HepG2 (cell line): Measurements from ENCODE around the gene DIO1. TPM values are rescaled to one million over a fixed set of nuclear protein-coding genes. Genes with fewer than 3 reads are reported as not detected.
A peak's percentile ranks its signal among the peaks of the same experiment; 100 is the strongest.

Experiments used
- ATAC-seq: fragments of 200-7000 bp; cut with Tn5 transposase; 3 replicates; pipeline ENCODE4 v1.9.1; 2020; ENCODE audit warnings: mild to moderate bottlenecking, moderate library complexity
- BruUV-seq: library from RNA; stranded (reverse); fragments of 400-500 nt; replicated peaks from 2 replicates; lab custom pipeline; 2021; lab: Mats Ljungman, UMichigan
- CTCF ChIA-PET: fragments of 300-600 bp; formaldehyde crosslinking; extraction: SDS; loops from one replicate; lab custom pipeline; 2021; ENCODE audit warnings: low total read pairs, inconsistent platforms, low intra/inter-chr PET ratio; lab: Yijun Ruan, JAX
- POLR2A ChIA-PET: fragments of 350-600 bp; sonication (Branson Sonifier 250); formaldehyde crosslinking; loops from one replicate; lab custom pipeline; 2020; ENCODE audit warnings: antibody characterized with exemption, inconsistent platforms; lab: Yijun Ruan, JAX
- DNase-seq: peaks from one replicate; pipeline ENCODE4 v3.0.0-alpha.2; 2015; ENCODE audit warnings: low spot score
- FAIRE-seq: peaks from 3 replicates; lab custom pipeline; 2011; peaks lifted over from hg19 to GRCh38; lab: Jason Lieb, UNC
- H2AFZ ChIP-seq: one replicate; pipeline ENCODE4 v1.6.1; 2011; ENCODE audit warnings: low read length, inconsistent platforms
- H3K27ac ChIP-seq: fragments of 300-600 bp; 3 replicates; pipeline ENCODE4 v1.8.0; 2011; ENCODE audit warnings: mixed run types, mild to moderate bottlenecking, mixed read lengths, low read length, inconsistent platforms; ENCODE audit not compliant: insufficient read depth; ENCODE audit errors: extremely low read length
- H3K27me3 ChIP-seq, 2 experiments: fragments of 200-600 bp in 1 of 2; 2 replicates in 1 of 2; 3 replicates in 1 of 2; pipeline versions ENCODE4 v1.6.0 to v1.8.0; 2011; ENCODE audit warnings: low read length in 2 of 2, mild to moderate bottlenecking in 2 of 2, moderate library complexity in 2 of 2, inconsistent platforms in 1 of 2; ENCODE audit not compliant: insufficient read depth in 2 of 2, control insufficient read depth in 1 of 2
- H3K36me3 ChIP-seq, 2 experiments: fragments of 200-600 bp in 1 of 2; replicated peaks in 1 of 2; 2 replicates in 1 of 2; 3 replicates in 1 of 2; pipeline versions ENCODE4 v1.5.1 to v1.8.0; 2011; ENCODE audit warnings: low read length in 2 of 2, inconsistent platforms in 1 of 2; ENCODE audit not compliant: insufficient read depth in 2 of 2, control insufficient read depth in 1 of 2
- H3K4me1 ChIP-seq: 2 replicates; pipeline ENCODE4 v1.5.1; 2012; ENCODE audit warnings: low read length, inconsistent platforms; ENCODE audit not compliant: insufficient read depth
- H3K4me2 ChIP-seq: 2 replicates; pipeline ENCODE4 v1.6.0; 2011; ENCODE audit warnings: low read depth, low read length, inconsistent platforms
- H3K4me3 ChIP-seq, 3 experiments: fragments of 200-600 bp in 1 of 3; sonication (generic), shearing (Covaris generic) in 1 of 3; replicated peaks in 1 of 3; 2 replicates each; pipeline ENCODE4 v1.5.1; 2011 to 2016; ENCODE audit warnings: low read length in 3 of 3, inconsistent platforms in 2 of 3, low read depth in 2 of 3, mild to moderate bottlenecking in 2 of 3, control low read depth in 1 of 3, mixed read lengths in 1 of 3; ENCODE audit not compliant: insufficient read depth in 1 of 3
- H3K79me2 ChIP-seq: one replicate; pipeline ENCODE4 v1.6.1; 2011; ENCODE audit warnings: low read length, inconsistent platforms; ENCODE audit not compliant: insufficient read depth
- H3K9ac ChIP-seq: 2 replicates; pipeline ENCODE4 v1.6.0; 2011; ENCODE audit warnings: mild to moderate bottlenecking, low read depth, low read length, inconsistent platforms; ENCODE audit not compliant: insufficient read depth
- H3K9me3 ChIP-seq: 2 replicates; pipeline ENCODE4 v1.5.1; 2012; ENCODE audit warnings: mild to moderate bottlenecking, low read length
- H4K20me1 ChIP-seq: 2 replicates; pipeline ENCODE4 v1.6.0; 2011; ENCODE audit warnings: inconsistent platforms, mild to moderate bottlenecking, low read length, moderate library complexity; ENCODE audit not compliant: insufficient read depth
- DNMT1 ChIP-seq: sonication (generic); formaldehyde crosslinking; IDR thresholded peaks from 2 replicates; pipeline ENCODE4 v1.5.1; 2020; ENCODE audit warnings: mild to moderate bottlenecking, missing genetic modification reagents
- ETV6 ChIP-seq: sonication (generic); formaldehyde crosslinking; conservative IDR thresholded peaks from 2 replicates; pipeline ENCODE4 v1.4.0; 2020; ENCODE audit warnings: missing genetic modification reagents
- JUNB ChIP-seq: sonication (generic); formaldehyde crosslinking; IDR thresholded peaks from 2 replicates; pipeline ENCODE4 v1.8.0; 2022; ENCODE audit warnings: missing genetic modification reagents, mild to moderate bottlenecking, borderline replicate concordance
- MAZ ChIP-seq, 2 experiments: sonication (generic) in 1 of 2; formaldehyde crosslinking in 1 of 2; IDR thresholded peaks; 2 replicates each; pipeline versions ENCODE4 v1.5.0 to v1.6.1; 2012 to 2020; ENCODE audit warnings: low read depth in 2 of 2, mild to moderate bottlenecking in 2 of 2, borderline replicate concordance in 1 of 2, improper control_type of control experiment in 1 of 2, low read length in 1 of 2, missing genetic modification reagents in 1 of 2, moderate library complexity in 1 of 2
- MEF2D ChIP-seq: sonication (generic); formaldehyde crosslinking; IDR thresholded peaks from 2 replicates; pipeline ENCODE4 v1.5.1; 2020; ENCODE audit warnings: mild to moderate bottlenecking, missing genetic modification reagents
- RBM22 ChIP-seq: fragments of 200-400 bp; formaldehyde crosslinking; optimal IDR thresholded peaks from 2 replicates; pipeline ENCODE3; 2017; ENCODE audit warnings: mild to moderate bottlenecking, low read length, moderate library complexity
- ZMYM2 ChIP-seq: sonication (generic); formaldehyde crosslinking; IDR thresholded peaks from 2 replicates; pipeline ENCODE4 v1.8.0; 2022; ENCODE audit warnings: mild to moderate bottlenecking, missing genetic modification reagents
- ZNF552 ChIP-seq: sonication (generic); formaldehyde crosslinking; IDR thresholded peaks from 2 replicates; pipeline ENCODE4 v1.9.0; 2022; ENCODE audit warnings: missing genetic modification reagents, mild to moderate bottlenecking, borderline replicate concordance
- ZNF674 ChIP-seq: sonication (generic); formaldehyde crosslinking; IDR thresholded peaks from 2 replicates; pipeline ENCODE4 v1.5.0; 2020; ENCODE audit warnings: low read depth, mild to moderate bottlenecking, missing genetic modification reagents
- ZNF775 ChIP-seq: sonication (generic); formaldehyde crosslinking; IDR thresholded peaks from 2 replicates; pipeline ENCODE4 v1.4.0; 2020; ENCODE audit warnings: missing genetic modification reagents, mild to moderate bottlenecking, moderate library complexity, borderline replicate concordance
- ZSCAN31 ChIP-seq: sonication (generic); formaldehyde crosslinking; IDR thresholded peaks from 2 replicates; pipeline ENCODE4 v1.5.0; 2020; ENCODE audit warnings: low read depth, mild to moderate bottlenecking, missing genetic modification reagents
- WGBS: methylation state at CpG from one replicate; pipeline ENCODE4 v1.1.6; 2017; ENCODE audit warnings: low lambda C conversion rate; 5-methylcytosine and 5-hydroxymethylcytosine counted together
- in situ Hi-C: cut with HindIII; loops from 2 replicates; pipeline ENCODE4 v1.10.0; 2017; ENCODE audit warnings: low pct_unique_long_range_greater_than_20kb; ENCODE audit not compliant: extremely low pct_ligation_motif_present
- intact Hi-C: fragments of 100-400 bp; cut with micrococcal nuclease; formaldehyde crosslinking; loops from one replicate; pipeline ENCODE4 v1.10.0; 2022; ENCODE audit not compliant: unreplicated experiment
- polyA plus RNA-seq, 8 experiments: library from polyadenylated mRNA; depleted of rRNA in 3 of 8; stranded (reverse) in 7 of 8; unstranded in 1 of 8; fragments of >200 nt; fragmentation: Illumina TruSeq in 4 of 8; extraction: Trizol in 4 of 8; gene quantifications; 2 replicates each; pipeline versions ENCODE4 v1.2.1 to v1.2.3, GENCODE V29; 2011 to 2016; ENCODE audit warnings: low read depth in 4 of 8, missing spikeins in 1 of 8, mixed read lengths in 1 of 8; ENCODE audit not compliant: insufficient read depth in 1 of 8
- total RNA-seq, 5 experiments: library from RNA; depleted of rRNA; stranded (reverse); fragments of >200 nt; fragmentation: Illumina TruSeq; extraction: Trizol; gene quantifications; 2 replicates each; pipeline ENCODE4 v1.2.3, GENCODE V29; 2016; ENCODE audit warnings: low read depth in 1 of 5
- TF ChIP-seq, protein P1 (sequence below): sonication (generic); formaldehyde crosslinking; IDR thresholded peaks from 2 replicates; pipeline ENCODE4 v1.4.0; 2020; ENCODE audit warnings: missing genetic modification reagents
- TF ChIP-seq, protein P2 (sequence below): sonication (generic); formaldehyde crosslinking; IDR thresholded peaks from 2 replicates; pipeline ENCODE4 v1.4.0; 2020; ENCODE audit warnings: mild to moderate bottlenecking, missing genetic modification reagents

The DIO1 gene
- total and polyA plus RNA-seq, 2 of the 13 experiments (the other 11 are each of a cell fraction or from before 2014, with no cell fraction given) = 13.5 to 45.6 TPM

DNA sequence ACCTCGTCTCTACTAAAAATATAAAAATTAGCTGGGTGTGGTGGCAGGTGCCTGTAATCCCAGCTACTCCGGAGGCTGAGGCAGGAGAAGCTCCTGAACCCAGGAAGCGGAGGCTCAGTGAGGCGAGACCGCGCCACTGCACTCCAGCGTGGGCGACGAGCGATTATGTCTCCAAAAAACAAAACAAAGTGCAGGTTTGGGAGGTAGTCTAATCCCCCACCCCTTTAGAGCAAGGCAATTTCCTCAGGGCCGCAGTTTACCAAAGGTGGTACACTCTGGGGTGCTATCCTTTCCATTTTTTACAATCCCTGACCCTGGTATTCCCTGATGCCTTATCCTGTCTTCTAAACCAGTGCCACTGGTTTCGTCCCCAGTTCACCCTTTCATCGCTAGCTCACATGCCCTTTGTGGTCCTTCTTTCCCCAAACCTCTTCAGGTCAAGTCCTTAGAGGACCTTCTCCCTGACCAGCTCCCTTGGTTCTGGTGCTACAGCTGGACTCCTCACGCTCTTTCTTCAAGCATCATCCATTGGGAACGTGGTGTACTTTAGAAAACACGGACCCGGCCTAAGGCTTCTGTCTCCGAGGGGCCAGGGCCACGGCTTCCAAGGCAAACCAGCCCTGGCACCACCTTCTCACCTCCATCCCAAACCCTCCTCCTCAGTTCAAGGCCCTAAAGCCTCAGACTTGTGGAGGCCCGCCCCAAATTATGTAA is 50.6 kb downstream of the DIO1 start (continued):
- TF ChIP-seq, protein P1, sequence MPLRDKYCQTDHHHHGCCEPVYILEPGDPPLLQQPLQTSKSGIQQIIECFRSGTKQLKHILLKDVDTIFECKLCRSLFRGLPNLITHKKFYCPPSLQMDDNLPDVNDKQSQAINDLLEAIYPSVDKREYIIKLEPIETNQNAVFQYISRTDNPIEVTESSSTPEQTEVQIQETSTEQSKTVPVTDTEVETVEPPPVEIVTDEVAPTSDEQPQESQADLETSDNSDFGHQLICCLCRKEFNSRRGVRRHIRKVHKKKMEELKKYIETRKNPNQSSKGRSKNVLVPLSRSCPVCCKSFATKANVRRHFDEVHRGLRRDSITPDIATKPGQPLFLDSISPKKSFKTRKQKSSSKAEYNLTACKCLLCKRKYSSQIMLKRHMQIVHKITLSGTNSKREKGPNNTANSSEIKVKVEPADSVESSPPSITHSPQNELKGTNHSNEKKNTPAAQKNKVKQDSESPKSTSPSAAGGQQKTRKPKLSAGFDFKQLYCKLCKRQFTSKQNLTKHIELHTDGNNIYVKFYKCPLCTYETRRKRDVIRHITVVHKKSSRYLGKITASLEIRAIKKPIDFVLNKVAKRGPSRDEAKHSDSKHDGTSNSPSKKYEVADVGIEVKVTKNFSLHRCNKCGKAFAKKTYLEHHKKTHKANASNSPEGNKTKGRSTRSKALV (CRISPR knock-in tag) = no peak
- TF ChIP-seq ZSCAN31 (CRISPR knock-in tag) (peak; percentile 17; the same call in 1 of the 2 replicates), ZNF674 (CRISPR knock-in tag) (0 out of 2 replicates have a peak, but pooled peaks have one; percentile 56), MAZ (IDR thresholded peaks at IDR 0.05; ENCODE audit: borderline replicate concordance, low read depth, low read length) (no peak), MAZ (CRISPR knock-in tag; IDR thresholded peaks at IDR 0.05; ENCODE audit: low read depth) (0 out of 2 replicates have a peak, but pooled peaks have one; percentile 17)

DNA sequence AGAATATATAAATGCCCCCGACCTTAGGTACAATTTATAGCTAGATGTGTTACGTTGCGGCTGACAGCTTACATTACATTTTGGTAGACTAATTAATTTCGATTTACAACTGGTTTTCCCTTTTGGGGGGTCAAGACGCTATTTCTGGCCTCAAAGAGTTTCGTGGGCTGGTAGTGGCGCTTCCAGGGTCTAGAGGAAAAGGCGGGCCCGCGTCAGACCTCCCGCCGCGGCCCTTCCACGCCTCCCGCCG is 51.1 kb downstream of the DIO1 start:
- Histone ChIP-seq H3K4me1 (peaks cover 63% of the 10 kb centered on the region), H3K4me3 (peak overlapping the region; percentile 84 to 99 (median 98)), H2AFZ (no peak overlapping the region), H3K4me2 (peak overlapping the region; percentile 83), H4K20me1 (0 out of 2 replicates have a peak, but pooled peaks cover 4% of the 10 kb centered on the region), H3K27ac (peak overlapping the region; percentile 68), H3K27me3 (no peaks in the 10 kb centered on the region; a peak in 1 of 5 replicates), H3K79me2 (peaks cover 52% of the 10 kb centered on the region), H3K9me3 (no peaks in the 10 kb centered on the region), H3K9ac (peak overlapping the region; percentile 78), H3K36me3 (peaks cover 2 to 10% of the 10 kb centered on the region in 2 experiments; a peak in 3 of 5 replicates)
- 2% methylated on average over 14 of the region's 16 CpGs for WGBS
- intact Hi-C loops (loop anchor here (5.0 kb wide), 1 partner anchor 53 kb away; the partner anchor contains the start of gene DIO1), in situ Hi-C loops (no loop called here)
- no TSS peak for BruUV-seq
- no peak for DNase-seq
- FAIRE-seq = no peak
- ChIA-PET CTCF (no interaction called here), POLR2A (interaction anchor here (0.8 to 2.6 kb wide), 19 partner anchors 9 to 115 kb away, joined by 3 to 46 read pairs (median 6); partner anchors contain the start of genes DIO1 and YIPF1)
- no peak for ATAC-seq
- TF ChIP-seq DNMT1 (CRISPR knock-in tag) (peak; percentile 30; the same call in 1 of the 2 replicates), ZNF775 (CRISPR knock-in tag) (no peak), JUNB (CRISPR knock-in tag) (no peak), ZNF552 (CRISPR knock-in tag) (no peak), ETV6 (no peak), RBM22 (no peak), ZSCAN31 (CRISPR knock-in tag) (peak; percentile 63; the same call in 1 of the 2 replicates), ZMYM2 (no peak), MEF2D (CRISPR knock-in tag) (0 out of 2 replicates have a peak, but pooled peaks have one; percentile 30)
- TF ChIP-seq, protein P2, sequence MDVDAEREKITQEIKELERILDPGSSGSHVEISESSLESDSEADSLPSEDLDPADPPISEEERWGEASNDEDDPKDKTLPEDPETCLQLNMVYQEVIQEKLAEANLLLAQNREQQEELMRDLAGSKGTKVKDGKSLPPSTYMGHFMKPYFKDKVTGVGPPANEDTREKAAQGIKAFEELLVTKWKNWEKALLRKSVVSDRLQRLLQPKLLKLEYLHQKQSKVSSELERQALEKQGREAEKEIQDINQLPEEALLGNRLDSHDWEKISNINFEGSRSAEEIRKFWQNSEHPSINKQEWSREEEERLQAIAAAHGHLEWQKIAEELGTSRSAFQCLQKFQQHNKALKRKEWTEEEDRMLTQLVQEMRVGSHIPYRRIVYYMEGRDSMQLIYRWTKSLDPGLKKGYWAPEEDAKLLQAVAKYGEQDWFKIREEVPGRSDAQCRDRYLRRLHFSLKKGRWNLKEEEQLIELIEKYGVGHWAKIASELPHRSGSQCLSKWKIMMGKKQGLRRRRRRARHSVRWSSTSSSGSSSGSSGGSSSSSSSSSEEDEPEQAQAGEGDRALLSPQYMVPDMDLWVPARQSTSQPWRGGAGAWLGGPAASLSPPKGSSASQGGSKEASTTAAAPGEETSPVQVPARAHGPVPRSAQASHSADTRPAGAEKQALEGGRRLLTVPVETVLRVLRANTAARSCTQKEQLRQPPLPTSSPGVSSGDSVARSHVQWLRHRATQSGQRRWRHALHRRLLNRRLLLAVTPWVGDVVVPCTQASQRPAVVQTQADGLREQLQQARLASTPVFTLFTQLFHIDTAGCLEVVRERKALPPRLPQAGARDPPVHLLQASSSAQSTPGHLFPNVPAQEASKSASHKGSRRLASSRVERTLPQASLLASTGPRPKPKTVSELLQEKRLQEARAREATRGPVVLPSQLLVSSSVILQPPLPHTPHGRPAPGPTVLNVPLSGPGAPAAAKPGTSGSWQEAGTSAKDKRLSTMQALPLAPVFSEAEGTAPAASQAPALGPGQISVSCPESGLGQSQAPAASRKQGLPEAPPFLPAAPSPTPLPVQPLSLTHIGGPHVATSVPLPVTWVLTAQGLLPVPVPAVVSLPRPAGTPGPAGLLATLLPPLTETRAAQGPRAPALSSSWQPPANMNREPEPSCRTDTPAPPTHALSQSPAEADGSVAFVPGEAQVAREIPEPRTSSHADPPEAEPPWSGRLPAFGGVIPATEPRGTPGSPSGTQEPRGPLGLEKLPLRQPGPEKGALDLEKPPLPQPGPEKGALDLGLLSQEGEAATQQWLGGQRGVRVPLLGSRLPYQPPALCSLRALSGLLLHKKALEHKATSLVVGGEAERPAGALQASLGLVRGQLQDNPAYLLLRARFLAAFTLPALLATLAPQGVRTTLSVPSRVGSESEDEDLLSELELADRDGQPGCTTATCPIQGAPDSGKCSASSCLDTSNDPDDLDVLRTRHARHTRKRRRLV (CRISPR knock-in tag) = 0 out of 2 replicates have a peak, but pooled peaks have one; percentile 45
